OCI-LY1 (cell line): Measurements from ENCODE around the gene ERICH6.

Experiments used
- H2AFZ ChIP-seq: fragments of 200-600 bp; sonication (generic), shearing (Covaris generic); 2 replicates; pipeline ENCODE4 v1.6.0; 2014; ENCODE audit warnings: antibody characterized with exemption, mild to moderate bottlenecking, low read length
- H3F3A ChIP-seq: fragments of 200-600 bp; sonication (generic), shearing (Covaris generic); 2 replicates; pipeline ENCODE4 v1.6.0; 2014; ENCODE audit warnings: mild to moderate bottlenecking, antibody characterized with exemption, low read length, moderate library complexity; ENCODE audit not compliant: insufficient read depth
- H3K27ac ChIP-seq: fragments of 200-600 bp; sonication (generic); 2 replicates; pipeline ENCODE4 v1.5.1; 2014; ENCODE audit warnings: low read length, mixed run types, mild to moderate bottlenecking, low read depth; ENCODE audit not compliant: poor library complexity, severe bottlenecking
- H3K27me3 ChIP-seq: fragments of 200-600 bp; sonication (generic); 2 replicates; pipeline ENCODE4 v1.6.0; 2014; ENCODE audit warnings: antibody characterized with exemption, mild to moderate bottlenecking, low read length, moderate library complexity; ENCODE audit not compliant: insufficient read depth
- H3K36me3 ChIP-seq: fragments of 200-600 bp; sonication (generic); 2 replicates; pipeline ENCODE4 v1.6.1; 2014; ENCODE audit warnings: mild to moderate bottlenecking, antibody characterized with exemption, low read length, moderate library complexity, mixed read lengths; ENCODE audit not compliant: insufficient read depth
- H3K4me1 ChIP-seq: fragments of 200-600 bp; sonication (generic); 2 replicates; pipeline ENCODE4 v1.5.1; 2014; ENCODE audit warnings: mild to moderate bottlenecking, low read length, moderate library complexity; ENCODE audit not compliant: insufficient read depth, severe bottlenecking
- H3K4me2 ChIP-seq: fragments of 200-600 bp; sonication (generic), shearing (Covaris generic); 2 replicates; pipeline ENCODE4 v1.6.1; 2014; ENCODE audit warnings: low read length
- H3K4me3 ChIP-seq: fragments of 200-600 bp; sonication (generic); 2 replicates; pipeline ENCODE4 v1.5.1; 2014; ENCODE audit warnings: low read length, low read depth, mild to moderate bottlenecking, mixed read lengths; ENCODE audit not compliant: poor library complexity, severe bottlenecking
- H3K79me2 ChIP-seq: fragments of 200-600 bp; shearing (Covaris generic); 2 replicates; pipeline ENCODE4 v1.6.1; 2016; ENCODE audit warnings: mixed run types, low read length, mixed read lengths; ENCODE audit not compliant: insufficient read depth
- H3K9ac ChIP-seq: fragments of 200-600 bp; sonication (generic), shearing (Covaris generic); 2 replicates; pipeline ENCODE4 v1.6.1; 2014; ENCODE audit warnings: mild to moderate bottlenecking, low read length, mixed read lengths
- H3K9me2 ChIP-seq: fragments of 200-600 bp; sonication (generic), shearing (Covaris generic); 2 replicates; pipeline ENCODE4 v1.6.1; 2014; ENCODE audit warnings: low read depth, mild to moderate bottlenecking, low read length, mixed read lengths
- H3K9me3 ChIP-seq: fragments of 200-600 bp; shearing (Covaris generic); 2 replicates; pipeline ENCODE4 v1.6.1; 2014; ENCODE audit warnings: low read length, mixed read lengths
- H4K20me1 ChIP-seq: fragments of 200-600 bp; sonication (generic), shearing (Covaris generic); 2 replicates; pipeline ENCODE4 v1.6.0; 2016; ENCODE audit warnings: mild to moderate bottlenecking, low read length; ENCODE audit not compliant: insufficient read depth
- EZH2 ChIP-seq: fragments of 200-600 bp; sonication (generic), shearing (Covaris generic); IDR thresholded peaks from 2 replicates; pipeline ENCODE4 v1.8.0; 2017; ENCODE audit warnings: borderline replicate concordance, mixed run types, mild to moderate bottlenecking, antibody characterized with exemption, low read length, moderate library complexity, mixed read lengths
- TF ChIP-seq, protein P1 (sequence below): fragments of 200-600 bp; sonication (generic), shearing (Covaris generic); IDR thresholded peaks from 2 replicates; pipeline ENCODE4 v1.5.1; 2017; ENCODE audit warnings: mild to moderate bottlenecking, antibody characterized with exemption, low read length, moderate library complexity, mixed read lengths

ERICH6 gene

DNA sequence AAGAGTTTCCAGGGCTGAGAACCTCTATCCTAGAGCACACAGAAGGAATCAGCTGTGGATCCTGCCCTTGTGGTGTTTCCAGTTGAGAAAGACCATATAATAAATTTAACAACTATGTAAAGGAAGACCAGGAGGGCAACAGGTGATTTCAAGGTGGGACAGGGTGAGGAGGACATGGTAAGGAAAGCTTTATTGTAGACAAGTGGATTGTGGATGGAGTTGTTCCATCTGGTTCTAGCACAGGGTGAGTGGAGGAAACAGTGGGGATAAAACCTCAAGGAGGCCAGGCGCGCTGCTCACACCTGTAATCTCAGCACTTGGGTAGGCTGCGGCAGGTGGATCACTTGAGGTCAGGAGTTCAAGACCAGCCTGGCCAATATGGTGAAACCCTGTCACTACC is 42.1 kb upstream of the ERICH6 start:
- Histone ChIP-seq H4K20me1 (no peaks in the 10 kb centered on the region), H3K79me2 (peaks cover 76% of the 10 kb centered on the region)
- no peak for TF ChIP-seq EZH2
- TF ChIP-seq, protein P1, sequence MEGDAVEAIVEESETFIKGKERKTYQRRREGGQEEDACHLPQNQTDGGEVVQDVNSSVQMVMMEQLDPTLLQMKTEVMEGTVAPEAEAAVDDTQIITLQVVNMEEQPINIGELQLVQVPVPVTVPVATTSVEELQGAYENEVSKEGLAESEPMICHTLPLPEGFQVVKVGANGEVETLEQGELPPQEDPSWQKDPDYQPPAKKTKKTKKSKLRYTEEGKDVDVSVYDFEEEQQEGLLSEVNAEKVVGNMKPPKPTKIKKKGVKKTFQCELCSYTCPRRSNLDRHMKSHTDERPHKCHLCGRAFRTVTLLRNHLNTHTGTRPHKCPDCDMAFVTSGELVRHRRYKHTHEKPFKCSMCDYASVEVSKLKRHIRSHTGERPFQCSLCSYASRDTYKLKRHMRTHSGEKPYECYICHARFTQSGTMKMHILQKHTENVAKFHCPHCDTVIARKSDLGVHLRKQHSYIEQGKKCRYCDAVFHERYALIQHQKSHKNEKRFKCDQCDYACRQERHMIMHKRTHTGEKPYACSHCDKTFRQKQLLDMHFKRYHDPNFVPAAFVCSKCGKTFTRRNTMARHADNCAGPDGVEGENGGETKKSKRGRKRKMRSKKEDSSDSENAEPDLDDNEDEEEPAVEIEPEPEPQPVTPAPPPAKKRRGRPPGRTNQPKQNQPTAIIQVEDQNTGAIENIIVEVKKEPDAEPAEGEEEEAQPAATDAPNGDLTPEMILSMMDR: no peak

DNA sequence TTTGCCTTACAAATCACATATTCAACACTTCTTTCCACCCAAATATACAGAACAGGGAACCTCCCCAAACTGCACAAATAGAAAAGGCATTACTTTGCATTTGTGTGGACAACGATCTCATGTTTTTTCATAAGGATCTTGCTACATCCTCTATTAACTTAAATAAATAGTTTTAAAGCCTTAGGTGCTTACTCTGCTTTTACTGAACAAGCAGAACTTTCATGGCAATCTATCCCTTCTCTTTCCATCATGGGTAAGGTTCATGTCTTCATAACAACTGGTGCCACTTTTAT is 41.1 kb upstream of the ERICH6 start:
- H3K4me1 ChIP-seq: peaks cover 90% of the 10 kb centered on the region
- H3K4me3 ChIP-seq: no peak overlapping the region
- no peaks in the 10 kb centered on the region; the same call in 1 of the 2 replicates for H3F3A ChIP-seq
- peak overlapping the region; percentile 20 for H3K4me2 ChIP-seq
- no peaks in the 10 kb centered on the region for H3K27me3 ChIP-seq
- TF ChIP-seq EZH2: no peak
- TF ChIP-seq, protein P1: no peak
- peak overlapping the region; percentile 54 for H3K27ac ChIP-seq
- no peaks in the 10 kb centered on the region for H3K9me2 ChIP-seq
- no peaks in the 10 kb centered on the region for H3K9me3 ChIP-seq
- H2AFZ ChIP-seq: no peak overlapping the region
- H3K9ac ChIP-seq: no peak overlapping the region; the same call in 1 of the 2 replicates
- peaks cover 67% of the 10 kb centered on the region for H3K79me2 ChIP-seq
- H4K20me1 ChIP-seq: no peaks in the 10 kb centered on the region
- peaks cover 51% of the 10 kb centered on the region for H3K36me3 ChIP-seq

More for the DNA sequence above, 42.1 kb upstream of the ERICH6 start:
- H3K27me3 ChIP-seq: no peaks in the 10 kb centered on the region
- H3K4me1 ChIP-seq: peaks cover 90% of the 10 kb centered on the region
- no peaks in the 10 kb centered on the region for H3K9me3 ChIP-seq
- no peaks in the 10 kb centered on the region; the same call in 1 of the 2 replicates for H3F3A ChIP-seq
- H3K9me2 ChIP-seq: no peaks in the 10 kb centered on the region
- H3K9ac ChIP-seq: no peak overlapping the region
- no peak overlapping the region for H3K27ac ChIP-seq
- no peak overlapping the region for H3K4me2 ChIP-seq
- no peak overlapping the region for H3K4me3 ChIP-seq
- no peak overlapping the region for H2AFZ ChIP-seq
- H3K36me3 ChIP-seq: peaks cover 50% of the 10 kb centered on the region

DNA sequence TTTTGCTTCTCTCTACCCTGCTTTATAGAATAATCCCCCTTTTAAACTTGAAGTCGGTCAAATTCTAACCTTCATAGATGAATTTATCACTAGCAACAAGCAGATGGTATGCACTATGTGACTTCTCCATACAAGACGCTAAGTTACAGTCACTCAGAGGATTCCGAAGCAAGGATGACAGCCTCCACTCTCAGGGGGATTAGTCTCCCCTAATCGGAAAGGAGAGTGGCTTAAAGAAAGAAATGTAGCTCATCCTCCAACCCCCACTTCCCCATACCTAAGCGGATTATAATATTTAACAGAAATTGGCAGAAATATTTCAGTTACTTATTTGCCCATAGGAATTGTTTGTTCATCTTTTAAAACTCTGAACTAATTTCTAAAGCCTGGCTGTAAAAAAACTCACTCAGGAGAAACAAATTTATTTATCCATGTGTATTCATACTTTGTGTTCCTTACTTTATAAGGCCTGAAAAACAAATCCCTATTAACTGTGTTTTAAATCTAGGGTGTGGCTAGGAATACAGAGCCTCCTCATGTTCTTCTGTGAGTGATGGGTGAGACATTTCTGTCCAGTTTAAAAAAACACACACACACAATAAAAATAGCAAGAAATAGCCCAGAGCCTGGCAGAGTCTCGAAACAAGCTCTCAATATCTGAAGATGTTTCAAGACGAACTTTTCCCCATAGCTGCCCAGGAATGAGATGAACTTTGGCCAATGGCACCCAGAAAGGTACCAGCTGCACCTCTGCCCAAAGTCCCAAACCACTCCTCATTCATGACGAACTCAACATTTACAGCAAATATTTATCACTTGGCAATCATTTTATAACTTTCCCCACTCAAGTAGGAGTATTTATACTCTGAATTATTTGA is 40.6 kb upstream of the ERICH6 start:
- Histone ChIP-seq H3K9me2 (no peaks in the 10 kb centered on the region), H3K9ac (peak overlapping the region; percentile 8; the same call in 1 of the 2 replicates), H3K27ac (peak overlapping the region; percentile 54), H3K4me1 (peaks cover 90% of the 10 kb centered on the region), H3K4me3 (no peak overlapping the region), H4K20me1 (no peaks in the 10 kb centered on the region), H3F3A (no peaks in the 10 kb centered on the region; the same call in 1 of the 2 replicates), H3K9me3 (no peaks in the 10 kb centered on the region), H3K4me2 (peak overlapping the region; percentile 20), H3K27me3 (no peaks in the 10 kb centered on the region), H2AFZ (no peak overlapping the region), H3K36me3 (peaks cover 51% of the 10 kb centered on the region), H3K79me2 (peaks cover 61% of the 10 kb centered on the region)
- TF ChIP-seq, protein P1: no peak
- TF ChIP-seq EZH2: no peak
